C1 segment of cervical spinal cord (tissue), 14 donors: Measurements from ENCODE around the gene MANBA.
A peak's percentile ranks its signal among the peaks of the same experiment; 100 is the strongest.

Source experiments
- DNase-seq, 14 donors: peaks; one replicate each; lab custom pipeline; 2025; lab: John Stamatoyannopoulos, UW

Gene MANBA

GRCh38 chr4:102678107-102678506, 82.7 kb downstream of the MANBA start:
- DNase-seq: no peak

DNA sequence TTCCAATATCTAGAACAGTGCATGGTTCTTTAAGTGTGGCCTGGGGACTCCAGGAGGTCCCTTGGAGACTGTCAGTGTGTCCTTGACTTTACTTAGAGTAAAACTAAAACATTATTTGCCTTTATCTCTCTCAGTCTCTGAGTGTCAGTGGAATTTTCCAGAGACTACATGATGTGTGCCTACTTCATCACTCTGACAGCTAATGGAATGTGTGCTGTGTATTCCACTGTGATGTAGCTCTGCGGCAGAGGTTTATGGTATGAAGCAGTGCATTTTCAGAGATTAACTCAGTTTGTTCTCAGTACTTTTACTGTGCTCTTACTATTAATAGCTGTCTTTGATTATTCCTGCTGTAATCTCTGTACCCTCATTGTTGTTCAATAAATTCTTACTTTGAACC, 85.6 kb downstream of the MANBA start:
- DNase-seq: no peak

DNA sequence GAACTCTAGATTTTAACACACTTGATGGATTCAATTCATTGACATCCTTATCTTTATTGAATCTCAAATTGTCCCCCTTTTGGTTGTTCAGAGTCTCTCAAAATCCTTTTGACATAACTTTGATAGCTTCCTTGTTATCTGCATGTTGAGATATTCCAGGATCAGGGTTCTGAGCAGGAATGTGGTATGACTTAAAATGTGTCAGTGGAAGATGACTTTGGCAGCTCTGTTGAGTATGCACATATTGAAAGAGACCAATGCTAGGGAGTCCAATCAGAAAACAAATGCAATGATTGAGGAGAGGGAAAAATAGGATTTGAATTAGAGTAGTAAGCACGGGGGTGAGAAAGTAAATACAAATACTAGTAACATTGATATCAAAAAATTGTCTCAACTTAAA, 93.8 kb downstream of the MANBA start:
- DNase-seq: no peak

DNA sequence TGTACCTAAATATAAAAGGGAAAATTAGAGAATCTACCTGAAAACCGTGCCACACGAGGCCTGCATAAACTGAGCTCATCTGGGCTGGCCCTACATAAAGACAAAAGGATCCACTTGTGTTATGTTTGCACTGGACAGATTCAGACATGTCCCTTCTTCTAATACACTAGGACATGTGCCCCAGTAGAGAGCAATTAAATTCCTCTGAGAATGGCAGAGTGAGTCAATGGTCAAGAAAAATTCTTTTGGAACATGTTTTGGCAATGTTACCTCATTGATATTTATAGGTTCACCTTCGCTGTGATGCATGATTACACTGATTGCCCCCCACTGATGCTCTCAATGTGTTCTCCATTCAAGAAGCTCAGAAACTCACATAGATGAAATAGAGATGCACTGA, 95.2 kb downstream of the MANBA start:
- peak in 1 of 14 donors; percentile 6 for DNase-seq

GRCh38 chr4:102663073-102663472, 97.7 kb downstream of the MANBA start:
- DNase-seq: no peak

DNA sequence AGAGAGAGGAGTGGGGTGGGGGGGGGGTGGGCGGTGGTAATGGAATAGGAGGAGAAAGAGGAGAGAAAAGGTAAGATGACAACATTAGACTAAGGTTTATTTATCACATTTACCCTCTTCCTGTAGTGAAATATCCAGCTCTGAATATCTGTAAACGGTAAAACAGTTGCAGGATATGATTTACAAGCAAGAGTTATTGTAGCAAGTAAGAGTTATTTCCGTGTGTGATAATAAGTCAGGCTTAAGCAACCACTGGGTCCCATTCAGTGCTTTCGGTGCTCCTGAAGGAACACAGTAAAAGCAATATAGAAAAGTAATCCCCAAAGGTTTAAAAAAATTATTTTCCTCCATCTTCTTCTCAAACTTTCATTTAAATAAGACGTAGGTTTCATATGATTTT, 103.6 kb downstream of the MANBA start:
- DNase-seq: no peak

DNA sequence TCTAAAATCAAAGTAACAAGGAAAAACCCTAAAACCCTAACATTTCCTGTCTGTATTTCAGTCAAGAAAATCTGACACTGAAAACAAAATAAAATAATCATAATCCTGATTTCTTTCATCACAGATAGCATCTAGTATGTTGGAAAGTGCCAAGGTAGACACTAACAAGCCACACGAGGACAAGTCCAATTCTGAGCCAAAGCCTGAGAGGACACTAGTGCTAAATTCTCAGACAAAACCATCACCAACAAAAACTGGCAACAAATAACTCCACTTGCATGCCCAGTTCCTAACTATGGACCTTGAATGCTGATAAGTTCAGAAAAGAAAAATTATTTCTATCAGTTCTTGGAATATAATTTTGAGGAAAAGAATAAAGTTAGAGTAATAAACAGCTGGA, 113.7 kb downstream of the MANBA start:
- DNase-seq: no peak

DNA sequence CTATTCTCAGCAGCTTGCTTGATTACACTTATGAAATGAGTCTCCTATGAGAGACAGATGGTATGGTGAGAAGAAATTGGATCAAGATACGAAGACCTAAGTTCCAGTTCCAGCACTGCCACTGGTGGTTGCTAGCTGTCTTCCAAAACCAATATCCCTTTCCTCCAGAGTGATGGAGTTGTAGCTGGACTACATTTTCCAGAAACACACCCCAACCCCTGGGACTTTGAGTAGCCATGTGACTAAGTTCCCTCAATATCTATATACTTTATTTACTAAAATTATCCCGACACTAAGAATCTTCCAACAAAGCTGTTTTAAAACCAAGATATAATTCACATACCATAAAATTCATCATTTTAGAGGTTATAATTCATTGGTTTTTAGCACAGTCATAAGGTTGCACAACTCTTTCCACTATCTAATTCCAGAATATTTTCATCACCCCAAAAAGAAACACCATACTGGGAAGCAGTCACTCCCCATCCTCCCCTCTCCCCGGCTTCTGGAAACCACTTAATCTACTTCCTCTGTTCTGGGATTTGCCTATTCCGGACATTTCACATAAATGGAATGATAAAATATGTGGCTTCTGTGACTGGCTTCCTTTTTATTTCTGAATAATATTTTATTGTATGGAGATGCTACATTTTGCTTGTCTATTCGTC, 118.0 kb downstream of the MANBA start:
- no peak for DNase-seq

DNA sequence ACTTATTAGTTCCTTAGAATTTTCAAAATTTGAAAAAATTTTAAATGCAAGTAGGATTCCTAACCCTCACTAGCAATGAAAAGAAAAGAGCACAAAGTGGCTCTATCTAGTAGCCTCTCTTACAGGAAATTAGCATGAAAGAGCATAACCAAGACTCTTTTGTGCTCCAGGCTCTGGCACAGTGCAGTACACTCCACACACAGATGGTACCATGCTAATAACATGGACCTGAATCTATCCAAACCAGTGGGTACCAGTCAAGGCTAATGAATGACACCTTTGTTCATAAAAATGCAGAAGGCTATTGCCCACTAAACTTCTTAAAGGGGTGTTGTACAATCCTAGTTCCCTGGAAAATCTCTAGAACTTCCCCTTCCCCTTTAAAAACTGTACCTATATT, 119.0 kb downstream of the MANBA start:
- peak in 8 of 14 donors; percentile 4 to 46 (median 16) for DNase-seq

DNA sequence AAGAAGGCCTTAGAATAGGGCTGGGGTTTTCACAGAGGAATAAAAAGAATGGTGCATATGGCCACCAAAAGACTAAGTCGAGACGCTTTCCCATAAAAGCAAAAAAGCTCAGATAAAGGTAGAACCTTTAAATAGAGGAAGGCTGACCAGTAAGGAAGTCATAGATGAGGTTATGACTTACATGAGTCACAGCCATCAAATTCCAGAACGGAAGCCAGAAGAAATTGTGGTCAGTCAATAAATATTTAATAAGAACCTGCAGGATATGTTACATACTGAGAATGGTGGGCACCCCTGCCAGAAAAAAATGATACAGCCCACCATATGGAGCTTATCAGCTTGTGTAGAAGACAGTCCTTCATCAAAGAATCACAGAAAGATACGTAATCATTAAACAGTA, 120.1 kb downstream of the MANBA start:
- DNase-seq: no peak

DNA sequence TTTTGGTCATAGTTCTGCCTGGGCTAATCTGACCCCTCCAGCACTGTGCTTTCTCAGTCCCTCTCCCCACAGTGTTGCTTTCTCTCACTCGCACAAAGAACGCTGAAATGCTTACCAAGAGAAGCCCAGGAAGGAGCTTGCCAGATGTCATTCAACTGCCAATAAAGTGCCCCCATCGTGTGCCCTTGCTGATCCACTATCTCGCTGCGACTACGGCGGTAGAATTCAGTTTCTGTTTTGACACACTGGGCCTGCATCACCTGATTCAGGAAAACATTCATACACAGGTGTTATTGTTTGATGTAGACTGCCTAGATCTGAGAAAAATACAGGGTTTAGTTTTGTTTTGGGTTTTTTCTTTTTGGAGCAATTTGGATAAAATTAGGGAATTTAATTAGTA, 121.2 kb downstream of the MANBA start:
- DNase-seq: no peak

DNA sequence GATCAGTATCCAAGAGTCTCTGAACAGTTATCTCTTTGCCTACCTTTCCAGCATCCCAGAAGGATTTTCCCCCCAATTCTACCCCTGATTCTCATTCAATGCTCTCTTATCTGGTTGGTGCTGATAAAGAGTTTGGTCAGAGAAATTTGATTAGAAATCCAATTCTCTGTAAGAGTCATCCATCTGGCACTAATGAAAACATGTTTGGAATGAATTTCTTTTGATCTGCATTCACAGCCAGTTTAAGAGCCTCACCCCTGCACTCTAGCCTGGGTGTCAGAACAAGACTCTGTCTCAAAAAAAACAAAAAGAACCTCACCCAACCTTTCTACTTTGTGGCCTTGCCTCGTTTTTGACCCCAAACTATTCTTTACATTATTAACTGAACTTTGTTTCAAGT, 122.1 kb downstream of the MANBA start:
- DNase-seq: no peak

- no peak for DNase-seq
These were observed 123.4 kb downstream of the MANBA start for GRCh38 chr4:102637391-102637790.

DNA sequence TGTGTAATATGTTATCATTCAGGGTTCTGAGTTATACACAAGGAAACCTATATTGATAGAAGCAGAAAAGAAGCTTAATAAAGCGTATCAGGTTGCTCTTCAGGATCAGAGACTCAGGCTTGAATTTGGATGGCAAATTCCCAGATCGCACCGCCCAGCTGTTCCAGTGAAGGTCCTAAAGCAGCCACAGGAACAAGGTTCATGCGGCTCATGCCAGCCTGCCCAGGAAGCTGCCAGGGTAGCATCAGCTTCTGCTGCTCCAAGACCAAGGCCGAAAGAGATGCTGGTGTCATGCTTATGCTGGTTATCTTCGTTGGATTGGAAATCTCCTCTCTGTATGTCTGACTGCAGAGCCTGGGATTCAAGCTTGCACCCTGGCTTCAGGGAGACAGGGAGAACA, 127.7 kb downstream of the MANBA start:
- DNase-seq: no peak

- no peak for DNase-seq
These were observed 128.3 kb downstream of the MANBA start for GRCh38 chr4:102632241-102633065.

DNA sequence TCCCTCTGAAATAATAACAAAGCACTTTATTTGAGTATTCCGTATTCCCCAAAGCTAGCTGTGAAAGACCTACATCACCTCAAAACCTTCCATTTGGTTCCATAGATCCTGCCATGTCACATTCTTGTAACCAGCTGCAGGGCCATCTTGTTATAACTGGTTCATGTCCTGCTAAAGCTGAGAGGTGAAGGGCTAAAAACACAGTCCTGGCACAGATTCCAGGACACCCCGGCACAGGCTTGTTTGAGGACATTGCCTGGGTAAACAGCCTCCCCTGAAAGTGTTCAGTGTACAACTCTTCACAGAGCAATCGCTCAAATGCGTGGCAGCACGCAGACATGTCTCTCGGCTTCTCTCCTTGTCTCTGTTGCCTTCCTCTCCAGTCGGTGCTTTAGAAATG, 129.2 kb downstream of the MANBA start:
- no peak for DNase-seq

DNA sequence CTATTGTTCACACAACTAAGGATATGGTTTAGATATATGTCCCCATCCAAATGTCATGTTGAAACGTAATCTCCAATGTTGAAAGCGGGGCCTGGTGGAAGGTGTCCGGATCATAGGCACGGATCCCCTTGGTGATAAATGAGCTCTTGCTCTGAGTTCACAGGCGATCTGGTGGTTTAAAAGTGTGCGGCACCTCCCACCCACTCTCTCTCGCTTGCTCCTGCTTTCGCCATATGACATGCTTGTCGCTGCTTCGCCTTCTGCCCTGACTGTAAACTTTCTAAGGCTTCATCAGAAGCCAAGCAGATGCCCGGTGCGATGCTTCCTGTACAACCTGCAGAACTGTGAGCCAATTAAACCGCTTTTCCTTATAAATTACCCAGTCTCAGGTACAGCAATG, 131.1 kb downstream of the MANBA start:
- no peak for DNase-seq

DNA sequence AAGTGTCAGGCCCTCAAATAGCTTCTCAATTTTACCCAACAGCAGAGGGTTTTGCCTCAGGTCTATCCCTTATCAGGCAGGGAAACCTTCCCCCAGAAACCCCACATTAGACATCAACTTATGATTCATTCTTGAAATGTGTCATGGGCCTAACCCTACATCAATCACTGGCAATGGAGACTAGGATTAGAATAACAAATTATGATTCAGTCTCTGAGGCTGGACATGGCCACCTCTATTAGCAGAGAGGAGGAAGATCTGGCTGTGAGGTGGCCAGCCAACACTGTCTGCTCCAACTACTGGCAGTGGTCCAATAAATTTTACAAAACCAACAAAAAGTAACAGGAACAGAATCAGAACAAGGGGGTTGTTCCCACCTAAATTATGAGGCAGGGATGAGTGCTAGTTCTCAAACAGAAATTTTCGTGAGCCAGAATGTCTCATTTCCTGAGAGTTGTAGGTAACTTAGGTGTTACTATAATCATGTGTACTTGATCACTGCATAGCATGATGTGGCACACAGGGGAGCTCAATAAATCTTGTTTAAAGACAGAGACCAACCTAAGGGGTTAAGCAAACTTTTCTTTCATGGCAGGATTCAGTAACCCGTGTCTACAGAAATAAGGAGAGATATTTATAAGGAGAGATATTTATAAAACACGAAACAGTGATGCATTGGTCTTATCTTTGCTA, 132.8 kb downstream of the MANBA start:
- DNase-seq: no peak

DNA sequence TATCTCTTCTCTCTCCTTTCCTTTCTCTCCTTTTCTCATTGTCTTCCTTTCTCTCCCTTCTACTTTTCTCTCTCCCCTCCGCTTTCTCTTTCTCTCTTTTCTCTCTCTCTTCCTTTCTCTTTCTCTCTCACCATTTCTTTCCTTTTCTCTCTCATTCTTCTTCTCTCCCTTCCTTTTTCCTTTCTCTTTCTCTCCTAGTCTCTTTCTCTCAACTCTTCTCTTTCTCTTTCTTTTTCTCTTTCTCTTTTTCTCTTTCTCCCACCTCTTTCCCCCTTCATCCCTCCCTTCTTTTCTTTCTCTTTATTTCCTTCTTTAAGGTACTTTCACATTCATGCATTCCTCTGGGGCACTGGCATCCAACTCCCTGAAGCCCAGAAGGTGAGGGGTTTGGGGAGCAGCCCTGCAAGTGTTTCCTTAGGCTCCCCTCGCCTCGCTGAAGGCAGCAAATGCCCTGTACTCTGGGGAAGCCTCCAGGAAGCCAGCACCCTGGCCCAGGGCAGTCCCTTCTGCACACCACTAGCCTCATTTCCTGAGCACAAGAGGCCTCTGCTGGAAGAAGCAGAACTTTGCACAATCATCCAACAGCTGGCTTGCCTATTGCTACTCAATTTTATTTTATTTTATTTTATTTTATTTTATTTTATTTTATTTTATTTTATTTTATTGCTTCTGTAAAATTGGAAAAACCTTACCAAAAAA, 135.4 kb downstream of the MANBA start:
- DNase-seq: peak in 3 of 14 donors; percentile 10 to 18 (median 17)

- no peak for DNase-seq
These were observed 136.3 kb downstream of the MANBA start for GRCh38 chr4:102624505-102624904.

DNA sequence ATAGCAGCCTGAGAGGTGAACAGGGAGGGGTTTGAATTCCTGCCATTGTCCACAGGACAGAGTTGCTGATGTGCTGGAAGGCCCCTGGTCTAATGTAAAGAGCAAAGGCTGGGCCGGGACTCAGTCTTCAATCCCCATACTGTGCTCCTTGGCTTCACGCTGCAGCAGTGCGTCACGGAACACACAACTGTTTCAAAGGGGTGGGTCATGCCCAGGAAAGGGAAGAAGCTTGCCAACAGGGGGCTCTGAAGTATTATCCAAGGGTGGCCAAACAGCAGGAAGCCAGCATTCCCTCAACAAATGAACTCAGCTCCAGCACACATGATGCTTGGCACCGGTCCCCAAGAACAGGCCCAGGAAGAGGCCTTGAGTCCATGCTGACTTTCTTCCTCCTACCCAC, 137.1 kb downstream of the MANBA start:
- peak in 1 of 14 donors; percentile 17 for DNase-seq
